Measurements from ENCODE around the gene VTA1.
"Not testable (repeated sequence)": the region's sequence is repeated elsewhere in the genome, so short reads cannot be mapped to it uniquely, and the experiment has no call there.

VTA1 gene

DNA sequence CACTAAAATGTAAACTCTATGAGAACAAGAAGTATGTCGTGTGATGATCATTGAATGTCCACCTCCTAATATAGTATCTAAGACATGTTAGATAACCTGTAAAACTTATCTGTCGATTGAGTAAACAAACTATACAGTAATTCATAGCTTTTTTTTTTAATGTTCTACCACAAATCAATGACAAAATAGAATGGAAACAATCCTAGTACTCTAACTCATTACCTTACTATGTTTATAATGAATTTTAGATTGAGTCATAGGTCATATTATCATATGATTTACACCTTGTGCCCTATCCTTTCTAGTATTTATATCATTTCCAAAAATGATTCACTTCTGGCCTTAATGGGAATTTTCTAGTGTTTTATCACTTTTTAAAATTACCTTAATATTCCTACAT lies 6.1 kb downstream of the VTA1 start:
- Mint-ChIP-seq H3K4me1 (peaks cover 56% of the 10 kb centered on the region), H3K27ac (ENCODE audit: low read depth) (peak overlapping the region; percentile 38), H3K9me3 (no peaks in the 10 kb centered on the region), H3K27me3 (no peaks in the 10 kb centered on the region), H3K36me3 (ENCODE audit: insufficient read depth) (peaks cover 5% of the 10 kb centered on the region), H3K4me3 (no peak overlapping the region)
- ATAC-seq (replicated peaks; ENCODE audit: extremely low read depth, poor library complexity, severe bottlenecking), result no peak
- no peak for DNase-seq (ENCODE audit: low spot score in 2 of 2)

DNA sequence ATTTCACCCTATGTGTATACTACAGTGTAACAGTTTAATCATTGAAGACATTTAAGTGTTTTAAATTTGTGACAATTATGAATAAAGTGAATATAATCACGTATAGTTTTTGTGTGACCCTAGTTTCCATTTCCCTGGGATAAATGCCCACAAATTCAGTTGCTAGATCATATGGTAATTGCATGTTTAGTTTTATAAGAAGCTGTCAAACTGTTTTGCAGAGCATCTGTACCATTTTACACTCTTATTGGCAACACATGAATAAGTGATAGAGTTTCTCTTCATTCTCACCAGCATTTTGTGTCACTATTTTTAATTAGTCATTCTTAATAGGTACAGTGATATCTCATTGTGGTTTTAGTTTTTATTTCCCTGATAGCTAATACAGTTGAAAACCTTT lies 7.3 kb downstream of the VTA1 start:
- DNase-seq (ENCODE audit: low spot score in 2 of 2) (no peak), ATAC-seq (replicated peaks; ENCODE audit: extremely low read depth, poor library complexity, severe bottlenecking) (no peak)
- Mint-ChIP-seq H3K9me3 (no peaks in the 10 kb centered on the region), H3K4me1 (peaks cover 50% of the 10 kb centered on the region), H3K27ac (ENCODE audit: low read depth) (no peak overlapping the region), H3K27me3 (no peaks in the 10 kb centered on the region), H3K4me3 (no peak overlapping the region), H3K36me3 (ENCODE audit: insufficient read depth) (peaks cover 7% of the 10 kb centered on the region)

DNA sequence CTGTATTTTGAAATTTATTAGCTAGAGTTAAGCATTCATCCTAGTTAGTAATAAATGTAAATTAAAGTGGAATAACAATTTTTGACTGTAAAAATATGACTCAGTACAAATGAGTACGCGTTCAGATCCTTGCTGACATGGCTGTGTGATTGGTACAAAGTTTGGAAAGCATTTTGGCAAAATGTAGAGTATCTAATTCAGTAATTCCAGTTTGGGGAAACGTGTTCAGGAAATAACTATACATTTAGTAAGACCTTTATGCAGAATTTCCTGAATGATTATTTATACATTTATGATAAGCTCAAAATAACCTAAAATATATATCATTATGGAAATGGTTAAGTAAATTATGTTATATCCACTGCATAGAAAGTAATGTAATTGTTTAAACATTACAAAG lies 8.0 kb downstream of the VTA1 start:
- Mint-ChIP-seq H3K36me3 (ENCODE audit: insufficient read depth) (peaks cover 7% of the 10 kb centered on the region), H3K27me3 (no peaks in the 10 kb centered on the region), H3K27ac (ENCODE audit: low read depth) (no peak overlapping the region), H3K4me3 (no peak overlapping the region), H3K4me1 (peaks cover 48% of the 10 kb centered on the region), H3K9me3 (no peaks in the 10 kb centered on the region)
- DNase-seq (ENCODE audit: low spot score in 2 of 2), result no peak
- no peak for ATAC-seq (replicated peaks; ENCODE audit: extremely low read depth, poor library complexity, severe bottlenecking)

DNA sequence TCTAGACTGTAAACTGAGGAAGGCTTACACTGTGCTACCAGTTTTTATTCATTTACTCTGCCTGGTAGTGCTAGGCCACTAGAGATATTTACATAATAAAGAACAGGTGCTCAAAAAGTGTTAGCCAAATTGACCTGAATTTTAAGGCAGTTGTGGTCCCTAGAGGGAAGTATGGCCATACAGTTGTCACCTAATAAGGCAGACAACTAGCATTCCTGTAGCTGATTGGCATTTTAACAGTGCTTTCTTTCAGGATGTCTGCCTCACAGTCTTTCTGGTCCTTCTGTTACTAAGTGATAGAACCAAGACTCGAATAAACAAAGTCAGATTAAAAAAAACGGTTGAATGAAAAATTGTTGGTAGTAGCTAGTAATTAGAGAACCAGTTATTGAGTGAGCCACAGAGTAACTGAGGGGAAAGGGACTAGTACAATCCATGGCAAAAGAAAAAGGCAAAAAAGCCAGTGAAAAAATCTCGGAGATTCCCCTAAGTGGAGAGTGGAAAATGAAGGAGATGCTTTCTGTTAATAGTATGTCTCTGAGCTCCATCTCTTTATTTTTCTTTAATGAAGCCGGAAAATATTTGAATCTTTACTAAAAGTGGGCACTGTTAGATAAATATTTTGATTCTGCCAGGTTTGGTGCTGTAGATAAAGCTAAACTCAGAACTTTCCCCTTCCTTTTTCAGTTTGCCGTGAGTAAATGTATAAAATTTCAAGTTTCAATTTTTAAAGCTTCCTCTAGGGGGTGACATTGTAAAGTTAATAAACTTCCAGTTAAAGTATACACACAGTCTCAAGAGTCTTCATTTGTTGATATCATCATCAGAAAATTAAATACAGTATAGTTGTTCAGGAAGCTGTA lies 9.1 kb downstream of the VTA1 start:
- ATAC-seq (replicated peaks; ENCODE audit: extremely low read depth, poor library complexity, severe bottlenecking), result peak; percentile 60
- H3K9me3 Mint-ChIP-seq, result no peaks in the 10 kb centered on the region

DNA sequence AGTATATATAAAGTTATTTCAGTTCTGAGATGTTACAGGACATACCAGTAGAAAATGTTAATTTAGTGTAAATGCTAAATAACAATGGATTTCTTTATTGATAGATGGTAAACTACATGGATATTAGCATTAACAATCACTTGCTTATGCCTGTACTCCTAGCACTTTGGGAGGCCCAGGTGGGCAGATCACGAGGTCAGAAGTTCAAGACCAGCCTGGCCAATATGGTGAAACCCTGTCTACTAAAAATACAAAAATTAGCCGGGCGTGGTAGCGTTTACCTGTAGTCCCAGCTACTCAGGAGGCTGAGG lies 9.7 kb downstream of the VTA1 start:
- H3K27me3 Mint-ChIP-seq; H3K27ac Mint-ChIP-seq (ENCODE audit: low read depth); H3K36me3 Mint-ChIP-seq (ENCODE audit: insufficient read depth); H3K9me3 Mint-ChIP-seq; DNase-seq (ENCODE audit: low spot score in 2 of 2); ATAC-seq (replicated peaks; ENCODE audit: extremely low read depth, poor library complexity, severe bottlenecking); H3K4me3 Mint-ChIP-seq: not testable (repeated sequence)
- peaks cover 45% of the 10 kb centered on the region for H3K4me1 Mint-ChIP-seq

More for the DNA sequence above, 9.1 kb downstream of the VTA1 start:
- Mint-ChIP-seq H3K4me3 (peak overlapping the region; percentile 28), H3K4me1 (peaks cover 45% of the 10 kb centered on the region), H3K27ac (ENCODE audit: low read depth) (peak overlapping the region; percentile 66), H3K36me3 (ENCODE audit: insufficient read depth) (peaks cover 4% of the 10 kb centered on the region), H3K27me3 (no peaks in the 10 kb centered on the region)
- DNase-seq (ENCODE audit: low spot score in 2 of 2), result no peak

DNA sequence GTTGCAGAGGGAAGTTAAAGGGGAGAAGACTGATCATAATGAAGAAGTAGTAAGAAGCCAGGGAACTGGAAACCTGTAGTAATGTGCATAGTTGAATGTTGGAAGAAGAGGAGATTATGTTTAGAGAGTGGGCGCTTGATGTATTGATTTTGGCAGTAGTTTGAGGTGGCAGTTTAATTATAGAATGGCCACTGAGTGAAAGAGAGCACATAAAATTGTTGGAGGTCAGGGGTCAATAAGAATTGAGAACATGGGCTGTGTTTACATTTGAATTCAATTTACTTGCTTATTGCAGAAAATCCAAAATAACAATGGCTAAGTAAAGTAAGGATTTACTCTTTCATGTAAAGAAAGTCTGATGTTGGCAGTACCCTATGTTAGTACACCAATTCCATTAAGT lies 15.7 kb downstream of the VTA1 start:
- Mint-ChIP-seq H3K27ac (ENCODE audit: low read depth) (peak overlapping the region; percentile 61), H3K9me3 (no peaks in the 10 kb centered on the region), H3K36me3 (ENCODE audit: insufficient read depth) (peaks cover 17% of the 10 kb centered on the region), H3K4me1 (peaks cover 50% of the 10 kb centered on the region), H3K27me3 (no peaks in the 10 kb centered on the region), H3K4me3 (no peak overlapping the region)
- DNase-seq (ENCODE audit: low spot score in 2 of 2), result no peak
- ATAC-seq (replicated peaks; ENCODE audit: extremely low read depth, poor library complexity, severe bottlenecking), result no peak

DNA sequence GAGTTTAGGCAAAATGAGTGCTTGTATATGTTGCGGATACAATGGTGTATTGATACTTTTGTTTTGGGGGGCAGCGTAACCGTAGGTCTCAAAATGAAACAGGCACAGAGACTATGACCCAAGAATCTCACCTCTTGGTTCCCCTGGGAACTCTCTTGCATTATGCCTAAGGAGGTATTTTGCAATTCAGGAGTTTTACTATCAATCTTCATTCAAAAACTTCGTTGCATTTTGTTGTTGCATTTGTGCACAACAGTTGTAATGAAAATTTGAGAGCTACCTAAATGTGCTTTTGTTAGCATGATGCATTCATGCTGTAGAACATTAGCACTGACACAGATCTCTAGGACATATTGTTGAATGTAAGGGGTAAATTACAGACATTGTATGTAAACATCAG lies 18.2 kb downstream of the VTA1 start:
- H3K4me1 Mint-ChIP-seq, result peaks cover 37% of the 10 kb centered on the region
- H3K27ac Mint-ChIP-seq (ENCODE audit: low read depth), result peak overlapping the region; percentile 29
- DNase-seq (ENCODE audit: low spot score in 2 of 2), result no peak
- H3K27me3 Mint-ChIP-seq, result no peaks in the 10 kb centered on the region
- ATAC-seq (replicated peaks; ENCODE audit: extremely low read depth, poor library complexity, severe bottlenecking), result no peak
- no peaks in the 10 kb centered on the region for H3K9me3 Mint-ChIP-seq
- no peak overlapping the region for H3K4me3 Mint-ChIP-seq
- peaks cover 23% of the 10 kb centered on the region for H3K36me3 Mint-ChIP-seq (ENCODE audit: insufficient read depth)

DNA sequence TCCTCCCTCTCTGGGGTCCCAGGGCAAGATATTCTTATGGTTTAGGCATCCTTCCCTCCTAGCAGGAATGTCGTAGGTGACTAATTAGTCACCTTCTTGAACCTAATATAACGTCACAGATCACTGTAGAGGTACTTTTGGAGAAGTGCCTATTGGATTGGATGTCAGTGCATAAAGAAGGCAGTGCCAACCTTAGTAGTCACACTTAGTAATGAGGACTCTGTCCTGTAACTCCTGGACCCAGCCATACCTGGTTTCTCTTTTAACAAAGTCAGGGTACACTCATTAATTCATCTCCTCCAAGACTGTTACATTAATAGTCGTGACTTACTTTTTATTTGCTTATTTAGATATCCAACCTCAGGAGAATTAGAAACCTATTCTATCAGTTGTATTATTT lies 20.0 kb downstream of the VTA1 start:
- Mint-ChIP-seq H3K4me3 (no peak overlapping the region), H3K9me3 (no peaks in the 10 kb centered on the region), H3K4me1 (peaks cover 30% of the 10 kb centered on the region), H3K36me3 (ENCODE audit: insufficient read depth) (peaks cover 35% of the 10 kb centered on the region), H3K27me3 (no peaks in the 10 kb centered on the region), H3K27ac (ENCODE audit: low read depth) (no peak overlapping the region)
- ATAC-seq (replicated peaks; ENCODE audit: extremely low read depth, poor library complexity, severe bottlenecking) (no peak), DNase-seq (ENCODE audit: low spot score in 2 of 2) (no peak)

DNA sequence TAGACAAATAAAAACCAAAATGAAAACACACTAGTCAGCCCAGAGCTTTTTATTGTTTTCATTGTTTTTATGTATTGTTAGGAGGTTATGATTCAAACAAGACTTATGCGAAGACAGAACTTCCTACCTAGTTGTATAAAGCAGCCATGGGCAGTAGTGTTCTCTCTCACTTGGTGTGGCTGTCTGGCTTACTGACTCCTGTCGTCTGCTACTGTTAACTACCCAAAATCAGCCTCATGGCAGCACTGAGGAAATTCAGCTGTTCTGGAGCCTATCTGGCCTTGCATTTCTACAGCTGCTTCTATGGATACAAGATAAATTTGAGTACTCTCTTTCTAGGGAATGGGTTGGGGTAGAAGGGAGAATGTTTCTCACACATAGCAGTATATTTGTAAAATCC lies 20.4 kb downstream of the VTA1 start:
- Mint-ChIP-seq H3K27ac (ENCODE audit: low read depth) (no peak overlapping the region), H3K36me3 (ENCODE audit: insufficient read depth) (peaks cover 39% of the 10 kb centered on the region)

DNA sequence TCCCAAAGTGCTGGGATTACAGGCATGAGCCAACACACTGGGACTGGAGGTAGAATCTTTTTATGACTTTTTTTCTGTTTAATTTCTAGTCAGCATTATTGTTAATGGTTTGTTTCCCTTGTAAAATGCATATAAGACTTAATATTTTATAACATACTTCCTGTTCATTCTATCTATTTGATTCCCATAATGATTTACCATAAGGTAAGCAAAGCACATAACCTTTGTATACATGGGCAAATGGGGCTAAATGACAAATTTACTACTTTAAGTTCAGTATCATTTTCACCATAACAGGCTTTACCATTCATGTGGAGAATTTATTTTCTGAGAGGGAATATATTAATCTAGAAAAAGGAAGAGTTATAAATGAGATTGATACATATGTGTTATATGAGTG lies 24.3 kb downstream of the VTA1 start:
- H3K4me3 Mint-ChIP-seq, result no peak overlapping the region
- H3K27me3 Mint-ChIP-seq, result no peaks in the 10 kb centered on the region
- DNase-seq (ENCODE audit: low spot score in 2 of 2) (no peak), ATAC-seq (replicated peaks; ENCODE audit: extremely low read depth, poor library complexity, severe bottlenecking) (no peak)
- peaks cover 18% of the 10 kb centered on the region for H3K4me1 Mint-ChIP-seq
- H3K36me3 Mint-ChIP-seq (ENCODE audit: insufficient read depth), result peaks cover 60% of the 10 kb centered on the region
- no peak overlapping the region for H3K27ac Mint-ChIP-seq (ENCODE audit: low read depth)
- H3K9me3 Mint-ChIP-seq, result no peaks in the 10 kb centered on the region

More for the DNA sequence above, 20.4 kb downstream of the VTA1 start:
- ATAC-seq (replicated peaks; ENCODE audit: extremely low read depth, poor library complexity, severe bottlenecking), result no peak
- peaks cover 26% of the 10 kb centered on the region for H3K4me1 Mint-ChIP-seq
- H3K4me3 Mint-ChIP-seq, result no peak overlapping the region
- H3K27me3 Mint-ChIP-seq, result no peaks in the 10 kb centered on the region
- no peak for DNase-seq (ENCODE audit: low spot score in 2 of 2)
- no peaks in the 10 kb centered on the region for H3K9me3 Mint-ChIP-seq

DNA sequence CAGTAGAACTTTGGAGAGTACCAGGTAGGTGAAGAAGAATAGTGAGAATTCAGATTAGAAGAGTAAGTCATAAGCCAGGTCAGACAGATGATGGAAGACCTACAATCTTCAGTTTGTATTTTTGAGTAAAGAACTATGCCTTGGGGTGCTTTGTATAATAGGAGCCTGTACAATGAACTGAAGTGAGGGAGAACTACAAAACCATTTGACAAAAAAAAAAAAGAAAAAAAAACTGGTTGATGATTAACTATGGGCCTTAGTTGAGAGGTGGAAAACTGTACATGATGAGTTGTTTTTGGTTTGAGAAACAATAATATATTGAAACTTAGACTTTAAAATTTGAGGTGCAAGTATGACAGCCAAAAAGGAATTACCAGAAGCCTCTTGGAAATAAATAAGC lies 25.7 kb downstream of the VTA1 start:
- H3K36me3 Mint-ChIP-seq (ENCODE audit: insufficient read depth), result peaks cover 54% of the 10 kb centered on the region

DNA sequence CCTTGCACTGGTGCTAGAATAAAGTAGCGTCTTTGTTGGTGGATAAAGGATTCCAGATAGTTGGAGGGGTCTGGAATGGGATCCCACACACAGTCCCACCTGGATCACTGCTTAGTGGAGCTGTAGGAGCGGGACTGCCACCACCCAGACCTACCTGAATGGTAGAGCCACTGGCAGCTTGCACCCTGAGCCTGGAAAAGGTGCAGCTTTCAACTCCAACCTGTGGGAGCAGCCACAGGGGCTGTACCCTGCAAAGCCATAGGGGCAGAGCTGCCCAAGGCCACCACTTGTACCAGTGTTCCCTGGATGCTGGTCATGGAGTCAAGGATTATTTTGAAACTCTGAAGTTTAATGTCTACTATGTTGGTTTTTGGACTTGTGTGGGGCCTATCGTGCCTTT lies 26.9 kb downstream of the VTA1 start:
- Mint-ChIP-seq H3K9me3 (no peaks in the 10 kb centered on the region), H3K27ac (ENCODE audit: low read depth) (no peak overlapping the region), H3K27me3 (no peaks in the 10 kb centered on the region), H3K36me3 (ENCODE audit: insufficient read depth) (peaks cover 53% of the 10 kb centered on the region), H3K4me3 (no peak overlapping the region), H3K4me1 (peaks cover 13% of the 10 kb centered on the region)
- ATAC-seq (replicated peaks; ENCODE audit: extremely low read depth, poor library complexity, severe bottlenecking), result no peak
- DNase-seq (ENCODE audit: low spot score in 2 of 2), result no peak

More for the DNA sequence above, 25.7 kb downstream of the VTA1 start:
- Mint-ChIP-seq H3K27ac (ENCODE audit: low read depth) (no peak overlapping the region), H3K4me3 (no peak overlapping the region), H3K4me1 (peaks cover 14% of the 10 kb centered on the region), H3K9me3 (no peaks in the 10 kb centered on the region), H3K27me3 (no peaks in the 10 kb centered on the region)
- DNase-seq (ENCODE audit: low spot score in 2 of 2) (no peak), ATAC-seq (replicated peaks; ENCODE audit: extremely low read depth, poor library complexity, severe bottlenecking) (no peak)

DNA sequence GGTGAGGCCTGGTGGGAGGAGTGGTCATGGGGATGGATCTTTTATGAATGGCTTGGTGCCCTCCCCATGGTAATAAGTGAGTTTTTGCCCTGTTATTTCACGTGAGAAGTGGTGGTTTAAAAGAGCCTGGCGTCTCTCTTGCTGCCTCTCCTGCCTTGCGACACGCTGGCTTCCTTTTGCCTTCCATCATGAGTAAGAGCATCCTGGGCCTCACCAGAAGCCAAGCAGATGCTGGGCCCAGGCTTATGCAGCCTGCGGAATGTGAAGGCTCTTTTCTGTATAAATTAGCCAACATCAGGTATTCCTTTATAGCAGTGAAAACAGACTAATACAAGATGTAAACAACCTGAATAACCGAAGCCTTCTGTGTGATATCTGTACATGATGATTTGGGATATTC lies 27.6 kb downstream of the VTA1 start:
- Mint-ChIP-seq H3K27ac (ENCODE audit: low read depth) (no peak overlapping the region), H3K9me3 (no peaks in the 10 kb centered on the region), H3K36me3 (ENCODE audit: insufficient read depth) (peaks cover 53% of the 10 kb centered on the region), H3K27me3 (no peaks in the 10 kb centered on the region), H3K4me3 (no peak overlapping the region), H3K4me1 (peaks cover 13% of the 10 kb centered on the region)
- no peak for ATAC-seq (replicated peaks; ENCODE audit: extremely low read depth, poor library complexity, severe bottlenecking)
- DNase-seq (ENCODE audit: low spot score in 2 of 2), result no peak

Measured in central memory CD8-positive, alpha-beta T cell (primary cell).